ENCODE measurements around the gene GPR35. TPM values are rescaled to one million over a fixed set of nuclear protein-coding genes. Genes with fewer than 3 reads are reported as not detected.

GPR35 gene
- total and polyA plus RNA-seq, 10 of the 15 experiments (the other 5 are each of a cell fraction or from before 2014, with no cell fraction given) = 0.14 to 1.6 (median 0.75) TPM; not detected in 3

- Histone ChIP-seq H3K9me3 (replicated peaks; ENCODE audit: control insufficient read depth, insufficient read depth, low read length) (no peaks in the 10 kb centered on the region; the same call in 1 of the 3 replicates), H3K27ac (ENCODE audit: control insufficient read depth, insufficient read depth) (no peak overlapping the region), H3K4me2 (ENCODE audit: control insufficient read depth, insufficient read depth) (no peak overlapping the region), H3K27me3 (replicated peaks in 1 of 2; ENCODE audit: control insufficient read depth in 2 of 2, insufficient read depth in 2 of 2, low read length in 1 of 2) (no peaks in the 10 kb centered on the region), H3K36me3 (ENCODE audit: control insufficient read depth in 2 of 2, insufficient read depth in 2 of 2, low read length in 1 of 2) (peaks cover 0 to 5% of the 10 kb centered on the region in 2 experiments; a peak in 3 of 4 replicates), H3K79me2 (ENCODE audit: control insufficient read depth, insufficient read depth, low read length) (peaks cover 29% of the 10 kb centered on the region), H4K20me1 (ENCODE audit: control insufficient read depth, insufficient read depth) (no peaks in the 10 kb centered on the region; the same call in 1 of the 2 replicates), H3K9ac (ENCODE audit: control insufficient read depth, insufficient read depth, low read length) (no peak overlapping the region), H2AFZ (ENCODE audit: control insufficient read depth, low read depth, low read length) (no peak overlapping the region), H3K4me1 (ENCODE audit: control insufficient read depth, insufficient read depth, low read length) (peaks cover 46% of the 10 kb centered on the region), H3K4me3 (no peak overlapping the region)
- RAD21 ChIA-PET (ENCODE audit: unreplicated experiment) = interaction anchor here (0.6 to 10.9 kb wide), 2 partner anchors 20 to 574 kb away, joined by 3 to 206 read pairs; partner anchors contain the start of genes ANKMY1 and DUSP28
- 98% methylated on average over 5 of the region's 5 CpGs for WGBS (ENCODE audit: insufficient coverage, insufficient replicate concordance, low lambda C conversion rate, missing lambda C conversion rate)
- no peak for FAIRE-seq
- DNase-seq (ENCODE audit: low read depth, low spot score) = no peak
- intact Hi-C loops (cut with micrococcal nuclease; ENCODE audit: unreplicated experiment) = no loop called here
- ATAC-seq = no peak
- in situ Hi-C loops (cut with MboI) = no loop called here
- POLR2A ChIA-PET = interaction anchor here (0.6 to 1.2 kb wide), 2 partner anchors 21 to 257 kb away, joined by 3 read pairs; no protein-coding TSS in a partner anchor
- BruUV-seq (replicated peaks) = no TSS peak
- CTCF ChIA-PET = interaction anchor here (1.0 to 11.9 kb wide), 2 partner anchors 18 to 68 kb away, joined by 4 to 196 read pairs; partner anchors contain the start of gene DUSP28
- SMC1A ChIA-PET (ENCODE audit: uncharacterized antibody, unreplicated experiment) = interaction anchor here (3.6 kb wide), 1 partner anchor 16 kb away, joined by 35 read pairs; no protein-coding TSS in a partner anchor
- TF ChIP-seq DPF2 (IDR thresholded peaks at IDR 0.05) (no peak), ATF2 (IDR thresholded peaks at IDR 0.05; ENCODE audit: low read length) (no peak), BACH1 (IDR thresholded peaks at IDR 0.05; ENCODE audit: borderline replicate concordance) (no peak), SRF (IDR thresholded peaks at IDR 0.05; ENCODE audit: low read depth in 2 of 2, low read length in 2 of 2) (no peak), BCL3 (IDR thresholded peaks at IDR 0.05; ENCODE audit: borderline replicate concordance, insufficient read depth, low read depth, low read length, poor library complexity, severe bottlenecking) (no peak), ZNF207 (IDR thresholded peaks at IDR 0.05; ENCODE audit: borderline replicate concordance) (no peak)
- TF ChIP-seq, protein P1, sequence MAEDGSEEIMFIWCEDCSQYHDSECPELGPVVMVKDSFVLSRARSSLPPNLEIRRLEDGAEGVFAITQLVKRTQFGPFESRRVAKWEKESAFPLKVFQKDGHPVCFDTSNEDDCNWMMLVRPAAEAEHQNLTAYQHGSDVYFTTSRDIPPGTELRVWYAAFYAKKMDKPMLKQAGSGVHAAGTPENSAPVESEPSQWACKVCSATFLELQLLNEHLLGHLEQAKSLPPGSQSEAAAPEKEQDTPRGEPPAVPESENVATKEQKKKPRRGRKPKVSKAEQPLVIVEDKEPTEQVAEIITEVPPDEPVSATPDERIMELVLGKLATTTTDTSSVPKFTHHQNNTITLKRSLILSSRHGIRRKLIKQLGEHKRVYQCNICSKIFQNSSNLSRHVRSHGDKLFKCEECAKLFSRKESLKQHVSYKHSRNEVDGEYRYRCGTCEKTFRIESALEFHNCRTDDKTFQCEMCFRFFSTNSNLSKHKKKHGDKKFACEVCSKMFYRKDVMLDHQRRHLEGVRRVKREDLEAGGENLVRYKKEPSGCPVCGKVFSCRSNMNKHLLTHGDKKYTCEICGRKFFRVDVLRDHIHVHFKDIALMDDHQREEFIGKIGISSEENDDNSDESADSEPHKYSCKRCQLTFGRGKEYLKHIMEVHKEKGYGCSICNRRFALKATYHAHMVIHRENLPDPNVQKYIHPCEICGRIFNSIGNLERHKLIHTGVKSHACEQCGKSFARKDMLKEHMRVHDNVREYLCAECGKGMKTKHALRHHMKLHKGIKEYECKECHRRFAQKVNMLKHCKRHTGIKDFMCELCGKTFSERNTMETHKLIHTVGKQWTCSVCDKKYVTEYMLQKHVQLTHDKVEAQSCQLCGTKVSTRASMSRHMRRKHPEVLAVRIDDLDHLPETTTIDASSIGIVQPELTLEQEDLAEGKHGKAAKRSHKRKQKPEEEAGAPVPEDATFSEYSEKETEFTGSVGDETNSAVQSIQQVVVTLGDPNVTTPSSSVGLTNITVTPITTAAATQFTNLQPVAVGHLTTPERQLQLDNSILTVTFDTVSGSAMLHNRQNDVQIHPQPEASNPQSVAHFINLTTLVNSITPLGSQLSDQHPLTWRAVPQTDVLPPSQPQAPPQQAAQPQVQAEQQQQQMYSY (CRISPR knock-in tag; IDR thresholded peaks at IDR 0.05) = no peak
- TF ChIP-seq, protein P2, sequence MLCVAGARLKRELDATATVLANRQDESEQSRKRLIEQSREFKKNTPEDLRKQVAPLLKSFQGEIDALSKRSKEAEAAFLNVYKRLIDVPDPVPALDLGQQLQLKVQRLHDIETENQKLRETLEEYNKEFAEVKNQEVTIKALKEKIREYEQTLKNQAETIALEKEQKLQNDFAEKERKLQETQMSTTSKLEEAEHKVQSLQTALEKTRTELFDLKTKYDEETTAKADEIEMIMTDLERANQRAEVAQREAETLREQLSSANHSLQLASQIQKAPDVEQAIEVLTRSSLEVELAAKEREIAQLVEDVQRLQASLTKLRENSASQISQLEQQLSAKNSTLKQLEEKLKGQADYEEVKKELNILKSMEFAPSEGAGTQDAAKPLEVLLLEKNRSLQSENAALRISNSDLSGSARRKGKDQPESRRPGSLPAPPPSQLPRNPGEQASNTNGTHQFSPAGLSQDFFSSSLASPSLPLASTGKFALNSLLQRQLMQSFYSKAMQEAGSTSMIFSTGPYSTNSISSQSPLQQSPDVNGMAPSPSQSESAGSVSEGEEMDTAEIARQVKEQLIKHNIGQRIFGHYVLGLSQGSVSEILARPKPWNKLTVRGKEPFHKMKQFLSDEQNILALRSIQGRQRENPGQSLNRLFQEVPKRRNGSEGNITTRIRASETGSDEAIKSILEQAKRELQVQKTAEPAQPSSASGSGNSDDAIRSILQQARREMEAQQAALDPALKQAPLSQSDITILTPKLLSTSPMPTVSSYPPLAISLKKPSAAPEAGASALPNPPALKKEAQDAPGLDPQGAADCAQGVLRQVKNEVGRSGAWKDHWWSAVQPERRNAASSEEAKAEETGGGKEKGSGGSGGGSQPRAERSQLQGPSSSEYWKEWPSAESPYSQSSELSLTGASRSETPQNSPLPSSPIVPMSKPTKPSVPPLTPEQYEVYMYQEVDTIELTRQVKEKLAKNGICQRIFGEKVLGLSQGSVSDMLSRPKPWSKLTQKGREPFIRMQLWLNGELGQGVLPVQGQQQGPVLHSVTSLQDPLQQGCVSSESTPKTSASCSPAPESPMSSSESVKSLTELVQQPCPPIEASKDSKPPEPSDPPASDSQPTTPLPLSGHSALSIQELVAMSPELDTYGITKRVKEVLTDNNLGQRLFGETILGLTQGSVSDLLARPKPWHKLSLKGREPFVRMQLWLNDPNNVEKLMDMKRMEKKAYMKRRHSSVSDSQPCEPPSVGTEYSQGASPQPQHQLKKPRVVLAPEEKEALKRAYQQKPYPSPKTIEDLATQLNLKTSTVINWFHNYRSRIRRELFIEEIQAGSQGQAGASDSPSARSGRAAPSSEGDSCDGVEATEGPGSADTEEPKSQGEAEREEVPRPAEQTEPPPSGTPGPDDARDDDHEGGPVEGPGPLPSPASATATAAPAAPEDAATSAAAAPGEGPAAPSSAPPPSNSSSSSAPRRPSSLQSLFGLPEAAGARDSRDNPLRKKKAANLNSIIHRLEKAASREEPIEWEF (IDR thresholded peaks at IDR 0.05; ENCODE audit: insufficient replicate concordance, low read depth, low read length) = no peak
Measured at GRCh38 chr2:240581811-240582210, 43.5 kb upstream of the GPR35 start.

Measured in GM12878 (cell line).